Mammary epithelial cell (primary cell): ENCODE data around the gene STX18.

Source experiments
- EZH2 ChIP-seq: IDR thresholded peaks from 2 replicates; pipeline ENCODE4 v1.6.1; 2012; ENCODE audit warnings: low read length, inconsistent platforms, borderline replicate concordance
- TF ChIP-seq, protein P1 (sequence below), 2 donors: IDR thresholded peaks in 1 of 2; conservative IDR thresholded peaks in 1 of 2; 2 replicates each; pipeline ENCODE4 v1.5.1; 2011 to 2012; ENCODE audit warnings: inconsistent platforms in 2 of 2, low read length in 2 of 2, mild to moderate bottlenecking in 2 of 2, control low read depth in 1 of 2, low read depth in 1 of 2; ENCODE audit not compliant: insufficient read depth in 1 of 2; ENCODE audit errors: extremely low read depth in 1 of 2

DNA sequence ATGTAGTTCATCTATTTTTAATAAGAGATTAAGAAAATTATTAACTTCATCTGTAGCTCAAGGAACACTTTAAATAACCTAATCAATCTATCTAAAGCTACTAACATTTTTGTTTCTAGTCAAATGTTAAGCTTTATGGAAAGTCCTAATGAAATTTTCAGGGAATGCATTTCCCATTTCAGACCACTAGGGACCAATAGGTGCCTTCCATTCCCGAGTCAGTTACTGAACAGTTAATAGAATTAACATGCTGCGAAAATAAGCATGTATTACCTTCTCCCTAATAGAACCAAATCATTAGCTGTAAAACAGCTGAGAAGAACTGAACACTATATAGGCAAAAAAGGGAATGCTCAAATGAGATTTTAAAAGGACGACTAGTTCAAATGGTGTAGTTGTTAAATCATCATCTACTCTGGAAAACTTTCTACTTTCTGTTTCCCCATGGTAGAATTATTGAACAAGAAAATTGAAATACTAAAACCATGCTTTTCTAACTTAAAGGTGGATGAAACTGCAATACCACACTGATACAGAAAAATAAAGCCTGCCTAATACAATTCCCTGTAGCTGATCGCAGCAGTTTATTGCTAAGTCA lies 22.5 kb downstream of the STX18 start:
- TF ChIP-seq, protein P1, sequence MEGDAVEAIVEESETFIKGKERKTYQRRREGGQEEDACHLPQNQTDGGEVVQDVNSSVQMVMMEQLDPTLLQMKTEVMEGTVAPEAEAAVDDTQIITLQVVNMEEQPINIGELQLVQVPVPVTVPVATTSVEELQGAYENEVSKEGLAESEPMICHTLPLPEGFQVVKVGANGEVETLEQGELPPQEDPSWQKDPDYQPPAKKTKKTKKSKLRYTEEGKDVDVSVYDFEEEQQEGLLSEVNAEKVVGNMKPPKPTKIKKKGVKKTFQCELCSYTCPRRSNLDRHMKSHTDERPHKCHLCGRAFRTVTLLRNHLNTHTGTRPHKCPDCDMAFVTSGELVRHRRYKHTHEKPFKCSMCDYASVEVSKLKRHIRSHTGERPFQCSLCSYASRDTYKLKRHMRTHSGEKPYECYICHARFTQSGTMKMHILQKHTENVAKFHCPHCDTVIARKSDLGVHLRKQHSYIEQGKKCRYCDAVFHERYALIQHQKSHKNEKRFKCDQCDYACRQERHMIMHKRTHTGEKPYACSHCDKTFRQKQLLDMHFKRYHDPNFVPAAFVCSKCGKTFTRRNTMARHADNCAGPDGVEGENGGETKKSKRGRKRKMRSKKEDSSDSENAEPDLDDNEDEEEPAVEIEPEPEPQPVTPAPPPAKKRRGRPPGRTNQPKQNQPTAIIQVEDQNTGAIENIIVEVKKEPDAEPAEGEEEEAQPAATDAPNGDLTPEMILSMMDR (conservative IDR thresholded peaks at IDR 0.05 in 1 of 2, IDR thresholded peaks at IDR 0.05 in 1 of 2; ENCODE audit: extremely low read depth in 1 of 2, insufficient read depth in 1 of 2, low read depth in 1 of 2, low read length in 2 of 2): peak; percentile 73 to 83
- no peak for TF ChIP-seq EZH2
